KG1 (cell line): Measurements from ENCODE around the gene HOXD13.

Source experiments
- DNase-seq: peaks from one replicate; lab custom pipeline; 2025; lab: John Stamatoyannopoulos, UW

The HOXD13 gene

DNA sequence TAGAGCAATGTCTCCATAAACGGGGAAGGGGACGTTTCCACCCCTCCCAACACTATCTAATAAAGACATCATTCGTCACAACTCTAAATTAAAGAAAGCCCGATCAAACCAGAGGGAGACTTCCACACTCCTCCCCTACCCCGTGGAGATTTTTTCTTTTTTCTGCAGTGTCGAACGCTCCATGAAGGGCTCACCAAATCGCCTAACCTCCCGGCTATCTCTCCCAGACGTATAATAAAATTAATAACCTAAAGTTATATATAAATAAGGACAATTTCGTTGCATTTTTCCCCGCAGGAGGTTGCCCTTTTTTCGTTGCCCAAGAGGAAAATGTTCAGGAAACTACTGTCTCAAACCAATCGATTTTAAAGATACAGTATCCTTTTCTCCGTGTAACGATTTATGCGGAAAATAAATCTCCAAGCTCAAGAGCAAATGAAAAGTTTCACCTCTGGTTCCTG is 11.1 kb upstream of the HOXD13 start:
- DNase-seq, result no peak

DNA sequence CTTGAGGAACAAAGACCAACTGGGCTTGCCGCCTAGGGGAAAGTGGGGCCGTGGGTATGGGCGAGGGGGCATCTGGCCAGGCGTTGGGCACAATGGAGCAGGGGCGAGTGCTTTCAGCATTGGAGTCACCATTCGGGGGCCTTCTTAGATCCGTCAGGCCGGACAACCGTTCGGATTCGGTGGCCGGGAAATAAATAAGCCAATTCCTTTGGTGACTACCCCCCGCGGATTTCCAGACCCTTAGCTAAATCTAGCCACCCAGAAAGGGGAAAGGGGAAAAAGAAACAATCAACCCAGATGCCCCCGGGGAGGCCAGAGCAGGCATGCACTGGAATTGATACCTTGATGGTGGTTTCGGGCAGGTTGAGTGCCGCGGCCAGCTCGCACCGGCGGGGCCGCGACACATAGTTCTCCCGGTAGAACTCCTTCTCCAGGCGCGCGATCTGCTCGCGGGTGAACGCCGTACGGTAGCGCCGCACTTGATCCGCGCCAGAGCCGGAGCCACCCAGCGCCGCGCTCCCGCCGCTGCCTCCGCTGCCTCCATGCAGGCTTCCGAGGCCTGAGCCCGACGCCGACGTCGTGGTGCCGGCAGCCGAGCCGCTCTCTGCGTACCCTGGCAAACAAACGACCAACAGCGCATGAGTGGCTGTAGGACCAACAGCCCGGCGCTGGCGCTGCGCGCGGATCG is 10.5 kb upstream of the HOXD13 start:
- no peak for DNase-seq

DNA sequence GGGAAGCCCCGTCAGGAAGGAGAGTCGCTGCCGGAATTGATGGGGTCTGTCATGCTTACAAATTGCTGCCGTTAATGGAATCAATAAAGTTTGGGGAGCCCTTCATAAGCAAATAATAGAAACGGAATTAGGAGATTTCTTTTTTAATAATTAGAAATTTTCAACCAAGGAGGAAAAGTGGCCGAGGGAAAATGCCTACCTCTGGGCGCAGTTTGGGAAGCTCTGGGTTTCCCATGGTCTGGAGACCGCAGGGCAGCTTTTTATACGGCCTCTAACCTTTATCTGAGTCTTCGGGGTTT is 10.0 kb upstream of the HOXD13 start:
- no peak for DNase-seq

DNA sequence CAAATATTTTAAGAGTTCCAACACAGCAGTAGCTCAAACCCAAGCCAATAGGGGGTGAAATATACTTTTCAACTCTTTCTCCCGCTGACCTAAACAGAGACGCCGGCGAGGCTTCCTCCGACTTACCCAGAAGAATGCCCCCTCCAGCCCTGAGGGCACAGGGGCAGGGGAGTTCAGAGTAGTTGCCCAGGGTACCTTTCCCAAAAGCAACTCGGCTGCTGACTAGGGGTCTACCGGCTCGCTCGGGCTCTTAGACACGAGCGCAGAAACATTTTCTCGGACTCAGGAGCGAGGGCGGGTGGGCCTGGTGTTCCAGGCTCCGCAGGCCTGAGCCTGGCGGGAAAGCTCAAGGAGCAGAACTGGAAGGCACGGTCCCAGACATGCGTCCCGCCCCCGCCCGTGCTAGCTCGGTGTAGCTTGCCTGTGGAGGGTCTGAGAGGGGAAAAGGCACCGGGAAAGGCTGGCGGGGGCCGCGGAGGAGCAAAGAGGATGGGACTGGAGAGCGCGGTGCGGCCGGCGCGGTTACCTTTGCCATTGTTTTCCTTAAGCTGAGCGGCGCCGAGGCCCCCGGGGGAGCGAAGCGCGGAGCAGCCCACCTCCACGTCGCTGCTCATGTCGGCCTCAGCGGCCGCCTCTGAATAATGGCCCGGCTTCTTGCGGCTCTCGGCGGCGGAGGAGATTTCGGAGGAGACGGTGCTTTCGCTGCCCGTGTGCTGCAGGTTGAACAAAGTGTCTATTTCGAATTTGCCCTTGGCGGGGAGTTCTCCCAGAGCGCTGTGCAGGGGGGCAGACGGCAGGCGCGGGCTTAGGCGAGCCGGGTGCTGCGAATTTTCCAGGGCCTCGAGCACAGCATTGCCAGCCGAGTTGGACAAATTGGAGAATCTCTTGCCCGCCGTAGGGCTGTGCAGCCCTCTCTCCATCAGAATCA is 9.4 kb upstream of the HOXD13 start:
- no peak for DNase-seq

DNA sequence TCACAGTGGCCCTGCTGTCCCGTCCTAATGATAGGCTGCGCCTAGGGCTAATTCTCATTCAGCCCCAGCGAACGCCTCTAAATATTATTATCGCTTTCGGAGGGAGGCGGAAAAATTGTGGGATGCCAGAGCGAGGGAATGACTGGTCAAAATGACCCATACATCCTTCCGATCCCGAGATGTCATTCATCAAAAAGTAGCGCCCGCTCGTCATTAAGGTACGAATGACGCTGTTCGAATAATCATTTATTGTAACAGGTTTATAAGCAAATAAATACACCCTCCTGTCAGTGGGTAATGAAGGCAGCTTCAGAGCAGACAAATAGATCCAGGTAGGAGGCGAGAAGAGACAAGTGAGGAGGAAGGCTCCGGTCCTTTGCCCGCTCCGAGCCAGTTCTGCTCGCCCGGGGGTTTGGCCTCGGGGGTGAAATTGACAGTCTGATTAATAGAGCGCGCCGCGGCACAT is 8.7 kb upstream of the HOXD13 start, which contains the start of gene EVX2:
EVX2 (minus strand) TSS at position 167 of the 466 bp plus-strand sequence. CDS start 186 bp downstream, outside the sequence.
- DNase-seq, result no peak

DNA sequence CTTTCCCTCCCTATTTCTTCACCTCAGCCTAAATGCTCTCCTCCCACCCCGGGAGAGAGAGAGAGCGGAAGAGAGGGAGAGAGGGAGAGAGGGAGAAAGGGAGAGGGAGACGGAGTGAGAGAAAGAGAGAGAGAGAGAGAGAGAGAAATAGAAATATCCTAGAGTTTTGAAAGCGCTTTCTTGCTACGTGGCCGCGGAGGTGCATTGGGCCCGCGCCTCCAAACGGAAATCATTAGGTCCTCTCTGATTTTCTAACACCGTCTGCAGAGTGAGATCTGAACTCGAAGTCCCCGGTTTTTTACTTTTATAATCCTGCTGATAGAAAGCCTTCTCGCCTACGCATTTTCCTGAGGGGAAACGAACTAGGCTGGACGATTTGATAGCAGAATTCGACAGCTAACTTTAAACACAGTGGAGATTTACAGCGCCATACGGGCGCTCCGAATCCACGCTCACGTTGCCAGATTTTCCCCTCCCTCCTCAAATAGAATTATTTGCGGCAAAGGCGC is 7.9 kb upstream of the HOXD13 start:
- DNase-seq, result no peak

DNA sequence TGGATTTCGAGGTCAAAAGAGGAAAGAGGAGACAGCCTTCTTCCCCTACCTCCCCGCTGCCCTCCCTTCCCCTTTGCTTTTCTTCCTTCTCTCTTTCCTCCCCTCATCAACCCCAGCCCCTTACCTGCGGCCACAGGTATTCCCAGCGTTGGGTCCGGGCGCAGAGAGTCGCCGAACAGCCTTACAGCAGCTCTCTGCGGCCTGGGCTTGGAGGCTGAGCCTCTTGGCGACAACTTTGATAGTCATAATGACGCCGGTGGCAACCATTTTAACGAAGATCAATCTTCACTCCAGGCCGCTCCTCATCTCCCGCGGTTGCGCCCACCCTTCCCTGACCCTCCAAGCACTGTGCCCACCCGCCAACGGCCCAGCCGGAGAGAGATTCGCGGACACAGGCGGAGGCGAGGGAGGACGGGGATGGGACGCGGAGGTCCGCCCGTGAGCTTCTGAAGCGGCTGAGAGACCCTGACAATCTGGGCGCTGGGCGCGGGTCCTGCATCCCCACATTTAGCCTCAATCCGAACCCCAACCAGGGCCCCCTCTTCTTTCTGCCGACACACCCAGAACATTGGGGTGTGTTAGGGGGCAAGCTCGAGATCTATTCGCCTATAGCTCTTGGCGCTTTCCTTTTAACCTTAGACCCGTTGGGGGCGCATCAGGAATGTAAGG is 7.3 kb upstream of the HOXD13 start:
- DNase-seq, result no peak

DNA sequence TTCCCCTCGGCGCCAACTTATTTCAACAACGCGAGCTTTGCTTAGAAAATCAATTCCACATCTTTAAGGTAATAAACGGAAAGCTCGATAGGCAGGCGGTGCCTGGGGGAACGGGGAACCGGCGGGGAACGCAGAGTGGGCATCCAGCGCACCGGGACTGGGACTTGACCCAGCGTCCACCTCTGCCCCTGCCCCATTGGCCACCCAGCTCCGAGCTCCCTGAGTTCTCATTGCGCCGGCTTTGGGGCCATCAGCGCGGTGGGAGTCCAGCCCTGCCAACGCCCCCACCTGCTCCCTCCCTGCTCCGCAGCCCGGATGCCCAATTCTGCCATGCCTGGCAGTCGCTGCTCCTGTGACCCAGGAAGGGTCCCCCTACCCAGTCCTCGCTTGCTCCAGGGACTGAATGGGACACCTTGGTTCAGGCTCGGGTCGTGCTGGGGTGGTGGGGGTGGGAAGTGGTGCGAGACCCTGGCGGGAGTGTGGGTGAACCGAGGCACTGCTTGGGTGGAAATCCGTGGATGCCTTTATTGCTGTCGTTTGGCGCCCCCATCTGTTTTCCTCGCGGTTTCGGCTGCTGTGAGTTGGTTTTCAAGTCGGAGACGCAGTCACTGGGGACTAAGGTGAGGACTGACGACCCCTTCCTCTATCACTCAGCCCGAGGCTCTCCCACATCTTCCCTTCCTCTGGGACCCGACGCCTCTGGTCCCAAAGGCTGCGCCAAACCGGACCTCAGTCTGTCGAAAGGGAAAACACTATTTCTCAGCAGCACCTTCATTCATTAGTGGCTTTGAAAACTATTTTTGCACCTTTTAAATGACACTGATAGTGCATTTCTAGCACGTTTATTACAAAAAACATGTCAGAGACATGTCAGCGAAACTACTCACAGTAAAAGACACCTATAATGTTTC is 6.4 kb upstream of the HOXD13 start:
- no peak for DNase-seq

DNA sequence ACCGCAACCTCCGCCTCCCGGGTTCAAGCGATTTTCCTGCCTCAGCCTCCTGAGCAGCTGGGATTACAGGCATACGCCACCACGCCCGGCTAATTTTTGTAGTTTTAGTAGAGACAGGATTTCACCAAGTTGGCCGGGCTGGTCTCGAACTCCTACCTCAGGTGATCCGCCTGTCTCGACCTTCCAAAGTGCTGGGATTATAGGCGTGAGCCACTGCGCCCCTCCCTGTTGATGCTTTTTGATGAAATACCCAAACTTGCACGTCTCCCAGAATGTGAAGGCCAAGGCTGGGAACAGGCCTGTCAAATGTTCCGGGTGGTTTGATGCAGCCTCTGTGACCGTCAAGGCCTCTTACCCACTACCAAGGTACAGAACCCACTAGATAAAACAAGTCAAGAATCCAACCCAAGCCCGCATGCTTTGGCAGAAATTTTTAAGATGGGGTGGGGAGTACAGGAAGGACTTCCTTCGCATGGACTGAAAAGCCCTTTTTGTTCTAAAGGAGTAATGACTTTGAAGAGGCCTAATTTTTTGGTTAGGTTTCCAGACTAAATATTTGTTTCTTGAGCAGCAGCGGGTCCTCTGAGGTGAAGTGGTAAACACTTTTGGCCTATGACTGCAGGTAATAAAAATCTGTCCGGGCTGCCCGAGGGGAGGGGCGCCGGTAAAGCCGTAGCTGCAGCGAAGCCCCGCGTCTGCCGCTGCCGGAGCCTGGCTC is 5.0 kb upstream of the HOXD13 start:
- DNase-seq, result no peak

DNA sequence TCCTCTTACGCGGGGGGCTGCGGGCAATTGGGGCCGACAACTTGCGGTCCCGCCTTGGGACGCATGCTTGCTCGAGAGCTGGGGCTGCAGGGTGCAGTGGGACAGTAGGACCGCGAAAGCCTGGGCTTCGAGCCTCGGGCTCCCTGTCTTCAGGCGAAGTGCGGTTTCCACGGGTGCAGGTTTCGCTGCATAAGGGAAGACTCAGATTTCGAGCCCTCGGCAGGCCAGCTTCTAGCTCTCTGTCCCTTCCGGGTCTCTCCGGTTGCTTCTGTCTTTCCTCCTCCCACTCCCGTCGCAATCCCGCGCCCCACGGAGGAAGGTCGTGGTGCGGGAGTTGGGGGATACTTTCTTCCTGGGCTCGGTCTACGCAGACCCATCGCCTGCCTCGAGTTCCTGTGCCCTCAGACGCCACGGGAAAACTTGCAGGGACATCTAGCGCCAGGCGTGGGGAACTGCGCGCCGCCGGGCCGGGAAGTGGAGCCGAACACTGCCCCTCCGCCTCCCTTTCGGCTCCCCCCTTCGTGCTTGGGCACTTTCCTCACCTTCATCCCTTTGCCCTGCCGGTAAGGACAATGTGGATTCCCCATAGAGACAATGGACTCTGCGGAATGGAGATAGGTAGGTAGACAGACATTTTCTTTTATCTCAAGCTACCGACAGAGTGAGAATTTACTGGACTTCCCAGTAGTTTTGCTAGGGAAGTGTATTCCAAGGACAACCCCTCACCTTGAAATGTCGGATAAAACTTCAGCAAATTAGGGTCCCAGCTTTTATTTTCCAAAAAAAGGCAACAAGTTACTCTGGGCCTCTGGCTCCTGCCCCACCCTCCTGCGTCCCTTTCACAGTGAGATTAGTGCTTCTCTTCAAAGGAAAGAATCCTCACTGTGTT is 4.2 kb upstream of the HOXD13 start:
- peak; percentile 48 for DNase-seq

DNA sequence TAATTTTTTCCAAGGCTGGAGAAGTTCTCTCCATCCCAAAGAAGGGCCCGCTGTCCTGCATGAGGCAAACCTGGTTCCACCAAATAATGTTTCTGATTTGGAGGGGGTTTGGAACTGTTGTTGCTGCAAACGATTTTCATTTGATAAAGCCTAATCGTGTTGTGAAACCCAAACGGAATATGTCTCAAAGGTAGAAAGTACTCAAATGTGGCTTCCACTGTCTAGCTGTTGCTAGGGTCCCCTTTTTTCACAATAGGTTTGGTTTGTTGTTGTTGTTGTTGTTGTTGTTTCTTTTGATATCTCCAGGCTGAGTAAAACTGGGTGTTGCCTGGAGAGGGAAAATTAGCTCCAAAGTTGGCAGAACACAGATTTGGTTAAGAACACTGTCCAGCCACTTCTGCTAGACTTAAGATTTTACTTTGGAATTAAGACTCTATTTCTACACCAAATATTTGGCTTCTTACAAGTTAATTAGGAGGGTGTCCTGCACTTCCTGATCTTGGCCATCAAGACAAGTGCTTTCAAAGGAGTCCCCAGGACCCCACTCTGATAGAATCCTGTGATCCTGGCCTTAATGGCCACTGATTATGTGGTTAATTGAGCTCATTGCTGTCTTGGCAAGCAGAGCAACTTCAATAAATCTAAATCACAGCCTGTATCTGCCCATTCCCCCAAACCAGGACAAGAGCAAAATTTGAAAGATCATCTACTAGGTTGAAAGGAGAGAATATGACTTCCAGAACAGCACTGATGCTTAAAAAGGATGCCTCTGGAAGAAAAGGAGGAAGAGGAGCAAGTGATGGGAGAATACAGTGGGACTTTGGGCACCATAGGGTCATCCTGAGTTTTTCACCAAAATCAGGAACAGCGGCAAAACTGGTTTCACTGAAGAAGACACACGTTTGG is 3.3 kb upstream of the HOXD13 start:
- DNase-seq, result no peak

DNA sequence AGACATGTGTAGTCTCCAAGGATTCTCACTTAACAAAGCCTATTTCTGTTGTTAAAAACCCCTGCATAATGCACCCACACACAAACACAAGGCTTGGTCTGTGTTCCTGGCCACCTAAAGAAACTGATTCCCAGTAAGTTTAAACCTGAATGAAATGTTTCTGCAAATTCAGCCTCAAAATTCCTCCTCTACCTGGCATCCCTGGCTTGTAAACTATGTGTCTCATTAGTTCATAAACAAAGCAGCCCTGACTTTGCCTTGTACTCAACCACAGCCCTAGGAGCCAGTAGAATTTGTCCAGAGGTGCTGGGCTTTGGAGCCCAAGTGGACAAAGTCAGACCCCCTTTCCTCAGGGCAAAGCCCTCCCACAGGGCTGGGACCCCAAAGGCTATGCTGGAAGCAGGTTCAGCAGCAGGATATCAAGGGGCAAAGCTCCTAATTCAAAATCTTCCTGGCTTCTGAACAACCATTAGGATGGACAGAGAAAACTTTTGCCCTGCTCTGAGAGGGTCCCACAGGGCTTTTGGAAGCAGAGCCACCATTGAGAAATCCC is 2.6 kb upstream of the HOXD13 start:
- DNase-seq, result no peak

DNA sequence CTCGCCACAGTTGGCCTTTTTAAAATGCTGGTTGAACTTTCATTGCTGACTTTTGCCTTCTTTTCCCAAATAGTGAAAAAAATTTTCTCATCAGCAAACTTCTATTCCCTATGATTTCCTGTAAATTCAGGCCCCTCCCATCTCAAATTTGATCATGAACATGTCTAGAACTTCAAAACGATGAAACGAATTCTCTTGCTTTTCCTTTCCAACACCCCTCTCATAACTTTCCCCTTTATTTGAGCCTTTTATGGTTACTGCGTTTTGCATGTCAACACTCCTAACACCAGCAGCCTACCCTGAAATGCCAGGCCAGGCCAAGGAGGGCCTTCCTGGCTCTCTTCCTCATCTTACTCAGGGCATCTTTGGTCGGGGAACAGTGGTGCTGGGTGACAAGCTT is 1.7 kb upstream of the HOXD13 start:
- DNase-seq, result no peak

DNA sequence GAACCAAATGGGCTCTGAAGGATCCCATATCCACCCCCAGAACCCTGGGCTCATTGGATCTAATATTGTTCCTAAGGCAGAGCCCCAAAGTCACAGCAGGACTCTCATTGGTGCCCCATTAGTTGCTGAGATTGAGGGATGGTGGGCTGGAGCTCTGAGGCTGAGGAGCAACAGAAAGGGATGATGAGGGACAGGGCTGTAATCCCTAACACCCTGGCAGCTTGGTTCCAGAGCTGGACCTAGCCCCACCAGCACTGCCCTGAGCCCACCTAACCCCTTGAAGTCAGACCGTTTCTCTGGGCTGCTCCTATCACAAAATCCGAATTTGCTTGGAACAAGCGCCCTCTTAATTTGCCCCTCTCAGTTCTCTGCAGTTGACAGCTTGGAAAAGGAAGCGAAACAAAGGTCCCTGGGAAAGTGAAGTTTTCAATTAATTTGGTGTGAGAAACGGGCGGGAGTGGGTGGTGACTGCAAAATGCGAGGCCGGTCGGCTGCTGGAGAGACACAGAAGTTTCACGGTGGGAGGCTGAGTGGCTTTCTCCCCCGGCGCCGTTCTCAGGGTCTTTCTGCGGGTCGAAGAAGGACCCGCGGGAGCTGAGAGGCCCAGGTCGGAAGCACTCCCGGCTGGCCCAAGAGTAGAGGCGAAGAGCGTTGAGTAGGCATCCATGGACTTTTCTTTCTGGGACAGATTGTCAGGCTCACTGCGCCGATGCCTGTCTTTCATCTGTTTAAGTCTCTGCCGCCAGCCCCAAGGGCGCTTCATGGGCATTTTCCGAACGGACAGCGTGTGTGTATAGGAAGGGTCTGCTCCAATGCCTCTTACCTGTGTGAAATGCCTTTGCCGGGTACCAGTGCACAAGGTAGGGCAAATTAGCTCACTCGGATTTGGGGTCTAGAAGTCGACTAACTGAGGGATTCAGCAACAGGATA is 927 bp upstream of the HOXD13 start:
- DNase-seq, result no peak

DNA sequence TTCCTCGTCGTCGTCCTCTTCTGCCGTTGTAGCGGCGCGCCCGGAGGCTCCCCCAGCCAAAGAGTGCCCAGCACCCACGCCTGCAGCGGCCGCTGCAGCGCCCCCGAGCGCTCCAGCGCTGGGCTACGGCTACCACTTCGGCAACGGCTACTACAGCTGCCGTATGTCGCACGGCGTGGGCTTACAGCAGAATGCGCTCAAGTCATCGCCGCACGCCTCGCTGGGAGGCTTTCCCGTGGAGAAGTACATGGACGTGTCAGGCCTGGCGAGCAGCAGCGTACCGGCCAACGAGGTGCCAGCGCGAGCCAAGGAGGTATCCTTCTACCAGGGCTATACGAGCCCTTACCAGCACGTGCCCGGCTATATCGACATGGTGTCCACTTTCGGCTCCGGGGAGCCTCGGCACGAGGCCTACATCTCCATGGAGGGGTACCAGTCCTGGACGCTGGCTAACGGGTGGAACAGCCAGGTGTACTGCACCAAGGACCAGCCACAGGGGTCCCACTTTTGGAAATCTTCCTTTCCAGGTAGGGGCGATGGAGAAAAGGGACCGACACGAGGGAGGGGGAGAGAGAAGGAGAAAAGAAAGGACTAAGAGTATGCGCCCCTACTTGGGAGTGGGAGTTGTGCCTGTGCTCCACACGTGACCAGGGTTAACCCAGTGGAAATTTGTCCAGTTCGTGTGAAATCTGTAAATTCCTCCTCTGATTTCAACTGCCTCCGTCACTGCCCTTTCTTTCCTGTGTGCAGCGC is 800 bp downstream of the HOXD13 start:
- DNase-seq, result no peak

DNA sequence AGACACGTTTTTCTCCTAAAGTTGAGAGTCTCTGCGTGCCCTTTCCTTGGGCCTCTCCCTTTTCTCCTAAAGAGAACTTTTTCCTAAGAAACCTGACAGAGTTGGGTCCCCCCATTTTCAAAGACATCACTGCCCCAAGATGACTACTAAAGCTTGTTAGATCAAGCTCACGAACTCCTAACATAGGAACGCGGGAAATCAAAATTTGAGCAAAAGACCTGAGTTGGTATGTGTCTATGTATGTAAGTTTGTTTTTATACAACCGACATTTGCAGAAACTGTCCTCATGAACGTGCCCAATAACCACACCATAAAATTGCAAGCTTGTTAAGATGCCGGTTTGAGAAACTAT is 1.4 kb downstream of the HOXD13 start:
- DNase-seq, result no peak

DNA sequence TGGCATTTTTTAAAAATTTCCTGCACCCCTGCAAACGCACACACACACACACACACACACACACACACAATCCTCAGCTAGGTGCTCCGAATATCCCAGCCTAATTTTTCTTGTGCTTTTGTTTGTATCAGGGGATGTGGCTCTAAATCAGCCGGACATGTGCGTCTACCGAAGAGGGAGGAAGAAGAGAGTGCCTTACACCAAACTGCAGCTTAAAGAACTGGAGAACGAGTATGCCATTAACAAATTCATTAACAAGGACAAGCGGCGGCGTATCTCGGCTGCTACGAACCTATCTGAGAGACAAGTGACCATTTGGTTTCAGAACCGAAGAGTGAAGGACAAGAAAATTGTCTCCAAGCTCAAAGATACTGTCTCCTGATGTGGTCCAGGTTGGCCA is 1.8 kb downstream of the HOXD13 start:
- DNase-seq, result no peak
